Epithelial cell of proximal tubule (primary cell): ENCODE results near the gene CCNQ. TPM values are rescaled to one million over a fixed set of nuclear protein-coding genes. Genes with fewer than 3 reads are reported as not detected.

ENCODE experiments used
- DNase-seq: peaks from one replicate; pipeline ENCODE4 v3.0.0-alpha.2; 2011; ENCODE audit warnings: low read depth
- H3K4me3 ChIP-seq: 2 replicates; pipeline ENCODE4 v1.5.1; 2011; ENCODE audit warnings: low read depth, mild to moderate bottlenecking, low read length
- CTCF ChIP-seq: conservative IDR thresholded peaks from 2 replicates; pipeline ENCODE4 v1.5.1; 2012; ENCODE audit warnings: low read depth, mild to moderate bottlenecking, low read length
- total RNA-seq: library from RNA; depleted of rRNA; stranded (reverse); fragments of >200 nt; gene quantifications from 2 replicates; pipeline ENCODE4 v1.2.3, GENCODE V29; 2015

The CCNQ gene
- total RNA-seq = 31.4 and 48.3 TPM in 2 replicates

GRCh38 chrX:153598541-153599191 lies at the start of gene CCNQ:
Gene CCNQ, minus strand, starts transcription at chrX:153599139. Its CDS starts 66 bp downstream, at chrX:153599073.
- TF ChIP-seq CTCF = no peak
- H3K4me3 ChIP-seq = peak within 1 kb of the TSS; percentile 70
- DNase-seq = no peak

GRCh38 chrX:153647461-153648357 lies 48.8 kb upstream of the CCNQ start:
- peak overlapping the region; percentile 6 for H3K4me3 ChIP-seq
- no peak for DNase-seq
- no peak for TF ChIP-seq CTCF

- H3K4me3 ChIP-seq = peak within 1 kb of the TSS; percentile 6
- no peak for DNase-seq
Measured at GRCh38 chrX:153646620-153647373, 47.9 kb upstream of the CCNQ start, which contains the start of gene DUSP9. Gene DUSP9, plus strand, starts transcription at chrX:153647203. Its CDS starts 751 bp downstream, at chrX:153647954.

GRCh38 chrX:153645921-153646488 lies 47.1 kb upstream of the CCNQ start:
- no peak for TF ChIP-seq CTCF
- no peak overlapping the region for H3K4me3 ChIP-seq
- DNase-seq = no peak

More at GRCh38 chrX:153646620-153647373, 47.9 kb upstream of the CCNQ start, which contains the start of gene DUSP9:
- no peak for TF ChIP-seq CTCF

- no peak for DNase-seq
- TF ChIP-seq CTCF = no peak
- no peak overlapping the region for H3K4me3 ChIP-seq
Measured at GRCh38 chrX:153645151-153645550, 46.2 kb upstream of the CCNQ start.

- no peak for TF ChIP-seq CTCF
Measured at GRCh38 chrX:153644356-153645125, 45.6 kb upstream of the CCNQ start.

More at GRCh38 chrX:153644356-153645125, 45.6 kb upstream of the CCNQ start:
- H3K4me3 ChIP-seq = no peak overlapping the region
- DNase-seq = no peak
